ENCODE measurements around the gene STARD13.

Gene STARD13

GRCh38 chr13:33285420-33286124 is at the start of gene STARD13:
Gene STARD13, minus strand, starts transcription at chr13:33285755. Its CDS starts 117 bp downstream, at chr13:33285638.
- DNase-seq, result no peak

DNA sequence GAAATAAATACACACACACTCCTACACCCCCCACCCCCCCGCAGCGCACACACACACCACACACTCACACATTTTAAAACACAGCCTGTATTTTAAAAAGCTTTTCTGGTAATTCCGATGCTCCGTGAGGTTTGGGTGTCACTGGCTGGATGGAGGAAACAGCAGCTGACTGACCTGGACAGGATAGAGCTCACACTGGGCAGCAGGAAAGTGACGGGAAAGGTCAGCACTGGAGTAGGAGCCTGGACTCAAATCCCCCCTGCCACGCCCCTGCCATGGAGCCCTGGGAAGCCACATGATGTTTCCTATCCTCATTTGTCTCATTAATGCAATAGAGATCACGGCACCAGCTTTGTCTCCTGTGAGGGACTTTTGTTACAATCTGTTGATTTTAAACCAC is 49.3 kb upstream of the STARD13 start:
- DNase-seq, result no peak

DNA sequence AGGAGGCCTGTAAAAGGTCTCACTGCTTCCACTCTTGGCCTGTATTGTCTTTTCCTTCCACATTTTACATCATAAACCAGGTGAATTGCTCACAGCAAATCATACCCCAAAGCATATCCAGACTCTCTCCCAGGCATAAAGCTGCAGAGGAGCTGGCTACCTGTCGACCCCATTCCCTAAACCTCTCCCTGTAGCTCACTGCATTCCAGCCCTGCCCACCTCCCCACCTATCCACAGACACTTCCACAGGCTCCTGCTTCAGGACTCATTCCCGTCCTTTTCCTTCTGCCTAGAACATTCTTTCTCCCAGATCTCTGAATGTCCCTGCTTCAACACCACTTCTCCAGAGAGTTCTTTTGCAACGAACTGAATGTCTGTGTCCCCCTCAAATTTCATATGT is 46.4 kb upstream of the STARD13 start:
- no peak for DNase-seq

DNA sequence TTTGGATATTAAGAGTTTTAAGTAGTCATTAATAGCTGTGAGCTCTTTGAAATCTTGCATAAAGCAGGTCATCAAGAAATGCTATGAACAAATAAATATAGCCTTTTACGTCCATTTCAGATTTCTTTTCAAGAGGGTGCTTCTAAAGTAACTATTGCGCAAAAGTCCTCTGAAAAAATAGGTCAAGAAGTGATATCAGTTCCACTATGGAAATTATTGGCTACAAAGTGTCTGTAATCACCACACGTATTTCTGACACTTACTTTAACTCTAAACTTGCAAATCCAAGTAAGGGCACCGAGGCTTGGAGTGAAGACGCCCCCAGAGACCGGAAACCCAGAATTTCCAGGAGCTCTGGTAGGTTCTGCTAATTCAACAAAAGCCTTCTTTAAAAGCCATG is 44.9 kb upstream of the STARD13 start:
- no peak for DNase-seq

DNA sequence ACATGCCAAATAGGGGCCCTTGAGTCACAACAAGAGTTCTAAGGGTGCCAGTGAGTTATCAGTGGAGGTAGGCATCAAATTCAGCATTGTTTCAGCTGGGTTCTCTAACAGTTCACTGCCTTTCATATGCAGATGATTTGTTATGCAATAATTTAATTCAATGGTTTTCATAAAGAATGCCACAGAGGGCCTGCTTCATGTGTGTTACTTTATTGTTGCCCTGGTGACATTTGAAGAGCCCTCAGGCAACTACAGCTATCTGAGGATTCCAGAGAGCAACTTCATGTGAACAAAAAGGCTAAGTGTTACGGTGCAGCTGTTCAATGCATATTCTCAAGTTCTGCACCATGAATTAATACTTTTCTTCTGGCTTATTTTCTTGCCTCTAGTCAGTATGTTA is 43.1 kb upstream of the STARD13 start:
- DNase-seq, result no peak

DNA sequence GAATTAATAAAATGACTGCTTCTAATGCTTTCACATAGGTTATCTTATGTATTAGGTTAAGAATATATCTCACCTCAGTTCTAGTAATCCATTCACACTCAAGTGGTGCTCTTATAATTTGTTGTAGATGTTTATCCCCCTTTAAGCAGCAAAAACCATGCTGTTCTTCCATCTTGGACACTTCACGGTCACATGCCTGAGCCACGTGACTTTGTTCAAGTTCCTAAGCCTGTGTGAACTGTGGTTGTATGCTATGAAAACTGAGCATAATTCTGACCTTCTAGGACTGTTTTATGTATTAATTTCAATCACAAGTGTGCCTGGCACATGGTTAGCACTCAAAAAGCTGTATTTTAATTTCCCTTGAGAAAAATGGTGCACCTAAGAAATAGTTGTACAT is 41.2 kb upstream of the STARD13 start:
- no peak for DNase-seq

- no peak for DNase-seq
These were observed 40.7 kb upstream of the STARD13 start for GRCh38 chr13:33326246-33326645.

DNA sequence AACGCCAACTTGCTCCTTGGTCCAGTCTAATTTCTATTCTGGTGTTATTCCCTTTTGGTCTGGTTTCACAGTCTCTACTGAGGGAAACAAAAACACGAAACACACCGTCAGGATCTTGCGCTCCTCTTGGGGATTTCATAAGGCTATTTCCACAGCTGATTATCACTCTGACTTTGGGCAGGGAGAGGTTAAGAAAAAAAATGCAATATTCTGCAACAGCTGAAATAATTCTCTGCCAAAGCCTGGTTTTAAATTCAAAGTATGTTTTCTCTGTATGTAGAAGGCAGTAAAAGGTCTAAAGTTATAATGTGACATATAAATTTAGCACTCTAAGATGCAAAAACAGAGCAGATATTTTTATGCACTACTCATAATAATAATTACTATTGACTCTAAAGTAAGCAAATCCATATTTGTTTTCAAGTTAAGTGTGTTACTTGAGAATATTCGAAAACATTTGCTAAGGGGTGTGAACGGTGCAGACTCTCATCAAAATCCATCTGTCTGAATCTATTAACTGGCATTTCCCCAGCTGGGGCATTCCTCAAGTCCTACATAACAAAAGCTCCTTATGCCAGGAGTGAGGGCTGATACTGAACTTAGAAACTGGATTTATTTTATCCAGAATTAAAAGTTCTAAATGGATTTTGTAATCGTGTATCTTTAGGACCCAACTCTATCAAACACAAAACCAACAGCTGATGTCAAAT is 38.4 kb upstream of the STARD13 start:
- peak; percentile 56 for DNase-seq

- DNase-seq, result peak; percentile 6
These were observed 37.6 kb upstream of the STARD13 start for GRCh38 chr13:33322965-33323668.

GRCh38 chr13:33322543-33322809 is 36.9 kb upstream of the STARD13 start:
- DNase-seq, result no peak

- DNase-seq, result no peak
These were observed 36.4 kb upstream of the STARD13 start for GRCh38 chr13:33321686-33322542.

DNA sequence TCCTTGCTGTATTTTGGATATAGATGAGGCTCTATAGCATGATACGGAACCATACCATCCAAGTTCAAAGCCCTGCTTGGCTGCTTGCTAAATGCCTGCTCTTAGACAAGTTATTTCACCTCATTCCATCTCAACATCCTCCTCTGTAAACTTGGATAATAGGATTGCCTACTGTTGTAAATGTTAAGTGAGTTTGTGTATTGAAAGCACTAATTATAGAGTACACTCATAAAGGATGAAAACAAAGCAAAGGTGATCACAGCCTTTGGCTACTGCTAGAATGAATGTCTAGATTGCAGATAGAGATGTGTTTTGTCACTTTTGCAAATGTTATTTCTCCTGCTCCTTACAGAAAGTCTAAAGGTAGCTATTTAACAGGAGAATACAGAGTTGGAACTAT is 34.3 kb upstream of the STARD13 start:
- no peak for DNase-seq

GRCh38 chr13:33318744-33319143 is 33.2 kb upstream of the STARD13 start:
- DNase-seq, result no peak

- no peak for DNase-seq
These were observed 32.5 kb upstream of the STARD13 start for GRCh38 chr13:33318037-33318436.

GRCh38 chr13:33316890-33317289 is 31.3 kb upstream of the STARD13 start:
- no peak for DNase-seq

DNA sequence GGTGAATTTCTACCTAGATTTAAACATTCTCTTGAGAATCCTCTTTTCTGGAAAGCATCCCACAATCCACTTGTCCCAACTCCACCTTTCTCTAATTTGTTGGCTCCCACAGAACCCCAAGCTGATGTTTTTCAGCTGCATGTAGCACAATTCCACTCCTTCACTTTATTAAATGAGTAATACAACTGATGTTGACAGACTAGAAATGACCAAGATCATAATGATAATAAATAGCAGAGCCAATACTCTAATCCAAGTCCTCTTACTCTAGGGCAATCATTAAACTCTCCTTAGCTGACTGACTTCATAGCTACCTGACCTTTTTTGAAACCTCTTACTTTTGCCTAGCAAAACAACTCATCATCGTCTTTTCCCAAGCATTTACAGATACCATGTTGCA is 27.9 kb upstream of the STARD13 start:
- DNase-seq, result no peak

DNA sequence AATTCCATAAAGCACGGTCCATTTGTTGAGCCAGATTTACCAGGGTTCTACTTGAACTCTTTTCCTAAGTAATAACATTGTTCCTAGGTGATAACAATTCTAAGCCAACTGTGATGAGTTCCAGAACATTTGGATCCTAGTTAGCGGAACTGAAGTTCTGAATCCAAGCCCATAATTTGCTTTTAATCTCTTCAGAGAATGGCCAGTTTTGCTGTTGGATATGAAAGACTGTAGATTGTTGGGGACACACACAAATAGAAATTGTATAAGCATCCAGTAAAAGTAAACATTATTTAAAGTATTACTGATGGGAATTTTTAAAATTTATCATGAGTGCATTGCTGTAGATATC is 27.3 kb upstream of the STARD13 start:
- no peak for DNase-seq

DNA sequence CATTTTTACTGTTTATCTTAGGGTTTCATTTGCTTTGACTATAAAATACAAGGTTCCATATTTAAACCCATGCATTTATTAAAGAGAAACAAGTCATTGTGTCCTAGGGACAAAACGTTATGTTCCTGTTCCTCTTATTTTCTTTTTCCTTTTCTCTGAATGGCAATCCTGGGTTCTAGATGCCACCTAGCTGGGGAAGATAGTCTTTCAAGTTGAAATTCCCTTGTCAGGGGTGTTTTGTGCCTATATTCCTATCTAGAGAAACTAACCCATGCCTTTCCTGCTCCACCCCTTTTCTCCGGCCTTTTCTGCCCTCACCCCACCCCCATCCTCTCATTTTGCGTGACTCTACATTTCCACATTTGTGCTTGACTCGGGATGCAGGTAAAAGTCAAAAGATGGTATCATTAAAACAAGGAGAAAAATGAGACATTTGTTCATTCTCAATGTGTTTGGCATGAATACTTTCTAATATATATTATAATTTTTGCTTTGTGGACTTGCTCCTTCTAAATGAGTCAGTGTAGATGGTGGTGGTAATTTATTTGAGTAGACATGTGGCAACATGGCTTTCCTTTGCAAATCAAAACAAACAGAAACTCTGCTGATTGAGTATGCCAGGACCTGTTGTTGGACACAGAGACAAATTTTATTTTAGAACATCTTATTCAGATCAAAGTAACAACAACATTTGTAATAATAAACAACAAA is 26.8 kb upstream of the STARD13 start:
- no peak for DNase-seq

GRCh38 chr13:33311040-33311439 is 25.5 kb upstream of the STARD13 start:
- DNase-seq, result no peak

DNA sequence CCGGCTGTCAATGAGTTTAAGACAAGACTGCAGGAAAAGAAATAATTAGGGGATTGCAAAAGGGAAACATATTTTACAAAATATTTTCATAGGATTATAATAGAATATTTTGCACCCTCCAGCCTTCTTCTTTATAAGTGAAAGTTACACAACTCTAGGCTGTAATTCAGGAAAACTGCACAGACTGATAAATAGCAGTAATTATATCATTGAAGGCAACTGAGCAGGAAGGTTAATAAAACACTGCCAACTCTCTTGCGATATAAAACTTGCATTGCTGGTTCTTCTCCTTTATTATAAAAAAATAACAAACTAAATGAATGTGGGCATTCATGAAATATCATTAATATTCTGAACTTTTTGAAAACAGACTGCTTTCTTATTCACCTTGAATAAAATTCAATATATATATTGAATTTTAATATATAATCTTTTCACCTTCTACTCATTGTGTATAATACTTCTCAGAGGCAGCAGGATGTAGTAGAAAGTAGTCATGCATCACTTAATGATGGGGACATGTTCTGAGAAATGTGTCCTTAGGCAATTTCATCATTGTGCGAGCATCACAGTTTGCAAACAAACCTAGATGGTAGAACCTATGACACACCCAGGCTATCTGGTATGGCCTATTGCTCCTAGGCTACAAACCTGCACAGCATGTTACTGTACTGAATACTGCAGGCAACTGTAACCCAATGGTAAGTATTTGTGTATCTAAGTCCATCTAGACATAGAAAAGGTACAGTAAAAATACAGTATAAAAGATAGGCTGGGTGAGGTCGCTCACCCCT is 24.9 kb upstream of the STARD13 start:
- no peak for DNase-seq

DNA sequence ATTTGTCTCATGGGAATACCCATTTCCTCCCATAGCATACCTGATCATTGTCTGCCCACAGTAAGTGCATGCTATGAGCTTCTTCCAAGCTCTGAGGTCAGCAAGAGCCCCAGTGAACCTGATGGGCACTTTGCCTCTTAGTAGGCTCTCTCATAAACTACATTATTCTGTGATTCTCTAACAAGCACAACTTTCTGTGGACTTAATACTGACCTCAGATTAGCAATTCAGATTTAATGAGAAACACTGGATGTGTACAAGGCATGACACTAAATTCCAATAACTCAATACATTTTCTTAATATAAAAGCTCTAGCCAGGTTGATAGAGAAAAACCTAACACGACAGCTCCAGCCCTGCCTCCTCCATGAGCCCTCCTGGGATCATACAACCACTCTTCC is 23.3 kb upstream of the STARD13 start:
- no peak for DNase-seq

DNA sequence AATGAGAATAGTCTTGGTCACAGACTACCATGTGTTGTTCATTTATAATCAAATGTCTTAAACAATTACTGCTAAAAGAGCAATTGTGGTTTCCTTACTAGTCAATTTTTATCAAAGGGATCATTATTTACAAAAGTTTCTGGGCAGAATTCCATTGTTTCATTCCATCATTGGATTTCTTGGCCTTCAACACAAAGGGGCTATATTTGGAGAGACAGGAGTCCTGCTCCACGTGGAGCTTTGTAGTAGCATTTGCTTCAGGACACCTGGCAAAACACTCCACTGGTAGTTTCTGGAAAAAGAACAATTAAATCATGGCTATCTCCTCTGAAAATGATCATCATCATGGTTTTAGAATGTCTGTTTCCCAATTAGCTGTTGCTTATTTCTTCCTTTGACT is 22.3 kb upstream of the STARD13 start:
- DNase-seq, result no peak
